Left lung (tissue), 10 donors: Measurements from ENCODE around the gene IP6K3. TPM values are rescaled to one million over a fixed set of nuclear protein-coding genes. Genes with fewer than 3 reads are reported as not detected.

ENCODE experiments used
- ATAC-seq: fragments of 200-7000 bp; cut with Tn5 transposase; one replicate; pipeline ENCODE4 v1.9.1; 2020; ENCODE audit warnings: moderate library complexity
- DNase-seq, 4 donors: peaks; one replicate each; pipeline ENCODE4 v3.0.0-alpha.2; 2013 to 2020
- H3K27ac ChIP-seq, 2 donors: fragments of 200-600 bp; sonication (generic) in 1 of 2; one replicate each; pipeline versions ENCODE4 v1.5.0 to v1.8.0; 2020 to 2021
- H3K27me3 ChIP-seq, 2 donors: fragments of 200-600 bp; sonication (generic) in 1 of 2; one replicate each; pipeline versions ENCODE4 v1.5.0 to v1.8.0; 2020 to 2021
- H3K36me3 ChIP-seq, 2 donors: fragments of 200-600 bp; sonication (generic) in 1 of 2; one replicate each; pipeline versions ENCODE4 v1.5.0 to v1.8.0; 2020 to 2021
- H3K4me1 ChIP-seq, 2 donors: fragments of 200-600 bp; one replicate each; pipeline ENCODE4 v1.8.0; 2021
- H3K4me3 ChIP-seq, 2 donors: fragments of 200-600 bp; sonication (generic) in 1 of 2; one replicate each; pipeline versions ENCODE4 v1.5.0 to v1.8.0; 2020 to 2021; ENCODE audit warnings: mild to moderate bottlenecking in 1 of 2
- H3K9me3 ChIP-seq, 2 donors: fragments of 200-600 bp; sonication (generic) in 1 of 2; one replicate each; pipeline versions ENCODE4 v1.5.0 to v1.8.0; 2020 to 2021
- intact Hi-C, 2 donors: fragments of 100-400 bp; cut with DNase I; formaldehyde crosslinking; loops; one replicate each; pipeline versions ENCODE4 v1.11.2 to v1.14.2; 2022
- polyA plus RNA-seq, 6 donors: library from polyadenylated mRNA; unstranded; fragments of 120-200 nt; gene quantifications; one replicate each; pipeline ENCODE4 v1.2.1, GENCODE V29; 2013; ENCODE audit not compliant: insufficient read length in 6 of 6
- total RNA-seq, 2 donors: library from RNA; stranded (reverse); fragmentation: NEBNext Ultra II Directional; extraction: Animal tissue kit (Norgen Biotek cat#: 25700); gene quantifications; one replicate each; pipeline ENCODE4 v1.2.1, GENCODE V29; 2021
- TF ChIP-seq, protein P1 (sequence below), 2 donors: fragments of 200-600 bp; sonication (generic) in 1 of 2; IDR thresholded peaks; one replicate each; pipeline versions ENCODE4 v1.5.0 to v1.8.0; 2021; ENCODE audit warnings: antibody characterized with exemption in 2 of 2
- donor health status: DM: no; HTN: yes; CAD: no.
- donor health status: DM: no; HTN: no; CAD: no.

IP6K3 gene
- total and polyA plus RNA-seq, 8 donors, result 0.87 to 5.4 (median 3.3) TPM

DNA sequence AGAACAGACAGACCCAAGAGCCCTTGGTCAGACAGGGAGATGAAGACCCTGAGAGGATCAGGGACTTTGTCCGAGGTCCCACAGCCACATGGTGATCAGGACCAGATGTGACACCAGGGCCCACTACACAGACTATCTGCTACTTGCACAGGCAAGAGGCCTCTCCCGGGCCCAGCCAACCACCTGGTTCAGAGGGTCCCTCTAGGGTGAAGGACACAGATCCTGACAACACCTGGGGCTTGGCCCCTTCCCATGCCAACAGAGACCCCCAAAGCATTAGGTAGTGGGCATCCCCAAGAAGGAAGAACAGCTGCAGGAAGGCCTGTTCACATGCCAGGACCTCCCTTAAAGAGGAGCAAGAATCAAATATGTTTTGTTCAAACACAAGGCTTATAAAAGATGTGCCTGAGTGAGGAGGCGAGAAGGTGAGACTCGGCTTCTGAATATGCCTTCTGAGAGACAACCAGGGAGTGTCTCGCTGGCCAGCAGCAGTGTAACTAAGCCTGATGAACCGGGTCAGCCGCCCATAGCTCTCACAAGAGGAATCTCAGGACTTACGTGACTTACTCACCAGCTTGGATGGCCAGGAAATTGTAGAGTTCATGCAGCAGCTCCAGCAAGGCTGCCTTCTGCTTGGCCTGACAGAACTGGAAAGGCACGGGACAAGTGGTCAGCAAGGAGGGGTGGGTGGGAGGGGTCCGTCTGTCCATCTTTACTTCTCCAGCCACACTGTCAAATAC is 37.2 kb upstream of the IP6K3 start:
- intact Hi-C loops, result no loop called here

DNA sequence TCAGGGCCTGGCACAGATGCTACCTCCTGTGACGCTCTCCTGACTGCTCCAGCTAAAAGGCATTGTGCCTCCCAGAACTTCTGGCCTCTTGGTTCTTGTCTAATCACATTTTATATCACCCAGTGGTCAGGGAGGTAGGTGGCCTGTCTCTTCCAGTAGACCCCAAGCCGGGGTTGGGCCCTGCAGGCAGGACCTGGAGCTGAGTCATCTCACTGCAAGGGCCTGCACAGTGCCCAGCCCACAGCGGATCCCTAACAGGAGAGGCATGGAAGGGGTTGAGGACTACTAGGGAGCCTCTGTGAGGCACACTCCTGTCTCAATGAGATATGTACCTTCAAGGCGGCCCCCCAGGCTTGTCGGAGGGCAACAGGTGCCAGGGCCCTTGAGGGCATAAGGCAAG is 35.9 kb upstream of the IP6K3 start:
- no peaks in the 10 kb centered on the region for H3K9me3 ChIP-seq
- H3K27me3 ChIP-seq, result no peaks in the 10 kb centered on the region
- peaks cover 13 to 39% of the 10 kb centered on the region in 2 donors for H3K4me1 ChIP-seq
- intact Hi-C loops, result no loop called here
- TF ChIP-seq, protein P1, sequence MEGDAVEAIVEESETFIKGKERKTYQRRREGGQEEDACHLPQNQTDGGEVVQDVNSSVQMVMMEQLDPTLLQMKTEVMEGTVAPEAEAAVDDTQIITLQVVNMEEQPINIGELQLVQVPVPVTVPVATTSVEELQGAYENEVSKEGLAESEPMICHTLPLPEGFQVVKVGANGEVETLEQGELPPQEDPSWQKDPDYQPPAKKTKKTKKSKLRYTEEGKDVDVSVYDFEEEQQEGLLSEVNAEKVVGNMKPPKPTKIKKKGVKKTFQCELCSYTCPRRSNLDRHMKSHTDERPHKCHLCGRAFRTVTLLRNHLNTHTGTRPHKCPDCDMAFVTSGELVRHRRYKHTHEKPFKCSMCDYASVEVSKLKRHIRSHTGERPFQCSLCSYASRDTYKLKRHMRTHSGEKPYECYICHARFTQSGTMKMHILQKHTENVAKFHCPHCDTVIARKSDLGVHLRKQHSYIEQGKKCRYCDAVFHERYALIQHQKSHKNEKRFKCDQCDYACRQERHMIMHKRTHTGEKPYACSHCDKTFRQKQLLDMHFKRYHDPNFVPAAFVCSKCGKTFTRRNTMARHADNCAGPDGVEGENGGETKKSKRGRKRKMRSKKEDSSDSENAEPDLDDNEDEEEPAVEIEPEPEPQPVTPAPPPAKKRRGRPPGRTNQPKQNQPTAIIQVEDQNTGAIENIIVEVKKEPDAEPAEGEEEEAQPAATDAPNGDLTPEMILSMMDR (IDR thresholded peaks at IDR 0.05), result no peak
- peak in 1 of 4 donors; percentile 34 for DNase-seq
- no peak overlapping the region for H3K4me3 ChIP-seq
- no peak overlapping the region for H3K27ac ChIP-seq
- no peak for ATAC-seq
- peaks cover 6 to 78% of the 10 kb centered on the region in 2 donors for H3K36me3 ChIP-seq

More for the DNA sequence above, 37.2 kb upstream of the IP6K3 start:
- DNase-seq, result peak in 1 of 4 donors; percentile 63
- TF ChIP-seq, protein P1 (IDR thresholded peaks at IDR 0.05), result no peak
- Histone ChIP-seq H3K27ac (no peak overlapping the region), H3K4me1 (peaks cover 15 to 42% of the 10 kb centered on the region in 2 donors), H3K4me3 (no peak overlapping the region), H3K36me3 (peaks cover 6 to 65% of the 10 kb centered on the region in 2 donors), H3K9me3 (no peaks in the 10 kb centered on the region), H3K27me3 (no peaks in the 10 kb centered on the region)
- no peak for ATAC-seq

DNA sequence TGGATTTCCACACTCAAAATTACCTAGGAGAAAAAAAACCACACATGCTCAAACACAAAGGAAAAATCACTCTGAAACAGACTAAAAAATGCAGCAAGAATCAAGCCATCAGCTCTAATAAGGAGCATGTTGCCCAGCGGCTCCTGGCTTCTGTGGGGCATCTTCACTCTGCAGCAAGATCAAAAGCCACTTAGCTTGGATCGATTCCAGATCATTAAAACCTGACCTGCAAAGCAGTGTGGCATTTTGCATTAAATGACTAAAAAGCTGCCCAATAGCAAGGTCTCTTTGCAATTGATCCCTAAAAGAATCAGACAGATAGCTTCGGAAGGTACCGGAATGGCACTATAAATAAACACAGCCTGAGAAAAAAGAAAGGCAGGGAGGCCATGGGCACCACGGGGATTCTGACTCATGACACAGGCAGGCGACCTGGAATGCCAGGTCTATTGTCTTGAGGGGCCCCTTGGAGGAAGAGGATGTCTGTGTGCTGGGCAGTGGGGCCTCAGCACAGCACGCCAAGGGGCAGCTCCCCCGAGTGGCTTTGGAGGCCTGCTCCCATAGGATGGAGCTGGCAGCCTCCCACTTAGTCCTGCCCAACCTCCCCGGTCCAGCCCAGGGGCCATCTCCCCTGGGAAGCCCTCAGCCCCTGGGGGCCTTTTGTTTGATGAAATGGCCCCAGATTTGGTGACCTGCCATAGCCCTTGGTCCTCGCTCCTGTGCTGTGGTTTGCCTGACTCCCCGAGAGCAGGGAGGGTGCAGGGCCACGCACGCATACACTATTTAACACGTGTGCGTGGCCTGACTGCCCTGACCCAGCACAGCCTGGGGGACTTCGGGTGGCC is 34.6 kb upstream of the IP6K3 start:
- no peak overlapping the region for H3K4me3 ChIP-seq
- H3K27ac ChIP-seq, result no peak overlapping the region
- TF ChIP-seq, protein P1 (IDR thresholded peaks at IDR 0.05), result no peak
- peak in 1 of 4 donors; percentile 69 for DNase-seq
- peak; percentile 38 for ATAC-seq
- intact Hi-C loops, result no loop called here
- peaks cover 6 to 91% of the 10 kb centered on the region in 2 donors for H3K36me3 ChIP-seq
- no peaks in the 10 kb centered on the region for H3K27me3 ChIP-seq
- H3K9me3 ChIP-seq, result no peaks in the 10 kb centered on the region
- peaks cover under 1 to 27% of the 10 kb centered on the region in 2 donors for H3K4me1 ChIP-seq

DNA sequence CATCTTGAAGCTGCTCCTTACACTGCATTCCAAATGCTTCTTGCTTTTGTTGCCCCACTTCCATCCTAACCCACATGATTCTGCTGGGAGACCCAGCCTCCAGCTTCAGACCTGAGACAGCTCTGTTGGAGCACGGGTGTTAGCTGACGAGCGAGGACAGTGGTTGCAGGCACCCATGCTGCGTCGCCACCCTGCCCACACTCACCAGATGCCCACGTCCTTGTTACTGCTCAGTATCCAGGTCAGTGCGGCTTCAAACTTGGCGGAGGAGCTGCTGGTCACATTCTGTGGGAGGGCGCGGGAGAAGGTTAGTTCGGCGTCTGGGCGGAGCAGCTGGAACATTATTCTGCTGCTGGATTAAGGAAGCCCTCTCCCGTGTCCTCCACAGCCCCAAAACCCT is 33.2 kb upstream of the IP6K3 start:
- H3K9me3 ChIP-seq, result no peaks in the 10 kb centered on the region
- no peak overlapping the region for H3K4me3 ChIP-seq
- H3K27ac ChIP-seq, result no peak overlapping the region
- intact Hi-C loops, result loop anchor here in 1 of 2 donors (10.0 kb wide), 1 partner anchor 245 kb away; no protein-coding TSS in a partner anchor
- H3K36me3 ChIP-seq, result peaks cover 6 to 100% of the 10 kb centered on the region in 2 donors
- no peaks in the 10 kb centered on the region for H3K27me3 ChIP-seq
- TF ChIP-seq, protein P1 (IDR thresholded peaks at IDR 0.05), result no peak
- no peak for ATAC-seq
- H3K4me1 ChIP-seq, result peaks cover 0 to 14% of the 10 kb centered on the region in 2 donors
- peak in 1 of 4 donors; percentile 45 for DNase-seq

DNA sequence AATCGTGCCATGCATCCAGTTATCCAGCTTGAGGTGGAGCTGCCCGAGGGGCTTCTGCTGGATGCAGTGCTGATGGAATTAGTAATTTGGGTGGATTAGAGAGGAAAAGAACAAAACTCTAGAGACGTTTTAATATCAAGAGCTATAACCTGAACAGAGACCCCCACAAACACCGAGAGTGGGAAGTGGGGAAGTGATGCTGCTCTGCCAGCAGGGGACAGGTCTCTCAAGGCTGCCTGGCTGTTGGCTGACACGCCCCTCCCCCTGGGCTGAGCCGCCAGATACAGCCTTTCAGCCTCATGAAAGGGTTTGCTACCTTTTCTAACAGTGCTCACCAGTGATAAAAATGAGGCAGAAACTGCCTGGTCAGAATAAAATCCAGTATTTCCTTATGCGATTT is 32.6 kb upstream of the IP6K3 start:
- DNase-seq (peak in 1 of 4 donors; percentile 50), ATAC-seq (no peak)
- Histone ChIP-seq H3K27ac (no peak overlapping the region), H3K4me1 (peaks cover 0 to 8% of the 10 kb centered on the region in 2 donors), H3K4me3 (no peak overlapping the region), H3K27me3 (no peaks in the 10 kb centered on the region), H3K9me3 (no peaks in the 10 kb centered on the region), H3K36me3 (peaks cover 6 to 100% of the 10 kb centered on the region in 2 donors)
- TF ChIP-seq, protein P1 (IDR thresholded peaks at IDR 0.05), result no peak
- intact Hi-C loops, result loop anchor here in 1 of 2 donors (10.0 kb wide), 1 partner anchor 246 kb away; no protein-coding TSS in a partner anchor
